Tibial nerve (tissue), 4 donors: ENCODE data around the gene PIEZO2. TPM values are rescaled to one million over a fixed set of nuclear protein-coding genes. Genes with fewer than 3 reads are reported as not detected.
"Not testable (repeated sequence)": the region's sequence is repeated elsewhere in the genome, so short reads cannot be mapped to it uniquely, and the experiment has no call there.

Experiments used
- DNase-seq, 2 donors: peaks; one replicate each; pipeline ENCODE4 v3.0.0-alpha.2; 2019; ENCODE audit warnings: low spot score in 2 of 2
- H3K27ac ChIP-seq, 4 donors: fragments of 200-600 bp; sonication (generic) in 3 of 4; one replicate each; pipeline ENCODE4 v1.5.1; 2017 to 2019; ENCODE audit warnings: mild to moderate bottlenecking in 1 of 4
- H3K27me3 ChIP-seq, 2 donors: fragments of 200-600 bp; sonication (generic) in 1 of 2; one replicate each; pipeline versions ENCODE4 v1.5.1 to v1.6.0; 2017 to 2019
- H3K36me3 ChIP-seq, 3 donors: fragments of 200-600 bp; sonication (generic); one replicate each; pipeline ENCODE4 v1.5.1; 2018 to 2019
- H3K4me1 ChIP-seq, 4 donors: fragments of 200-600 bp; sonication (generic) in 3 of 4; one replicate each; pipeline ENCODE4 v1.5.1; 2017 to 2019
- H3K4me3 ChIP-seq, 4 donors: fragments of 200-600 bp; sonication (generic) in 3 of 4; one replicate each; pipeline ENCODE4 v1.5.1; 2017 to 2019; ENCODE audit warnings: mild to moderate bottlenecking in 1 of 4, moderate library complexity in 1 of 4
- H3K9me3 ChIP-seq, 4 donors: fragments of 200-600 bp; sonication (generic) in 3 of 4; one replicate each; pipeline ENCODE4 v1.5.1; 2017 to 2019
- CTCF ChIP-seq, 5 experiments: fragments of 200-600 bp in 3 of 5; fragments of 450-650 bp in 2 of 5; sonication (generic) in 3 of 5; IDR thresholded peaks; one replicate each; pipeline ENCODE4 v1.5.1; 2016 to 2019; ENCODE audit warnings: antibody characterized with exemption in 5 of 5, mild to moderate bottlenecking in 3 of 5, moderate library complexity in 2 of 5
- EP300 ChIP-seq, 2 donors: sonication (generic); formaldehyde crosslinking; IDR thresholded peaks; one replicate each; pipeline ENCODE4 v1.6.1; 2017; ENCODE audit warnings: antibody characterized with exemption in 2 of 2, mild to moderate bottlenecking in 1 of 2
- POLR2A ChIP-seq, 2 donors: fragments of 450-650 bp; IDR thresholded peaks; one replicate each; pipeline ENCODE4 v1.6.1; 2017; ENCODE audit warnings: antibody characterized with exemption in 2 of 2, mild to moderate bottlenecking in 2 of 2, moderate library complexity in 2 of 2
- WGBS, 2 donors: methylation state at CpG; one replicate each; pipeline ENCODE4 v1.1.5; 2018; 5-methylcytosine and 5-hydroxymethylcytosine counted together
- total RNA-seq, 4 donors: library from RNA; depleted of rRNA; stranded (reverse); fragments of >200 nt; gene quantifications; one replicate each; pipeline ENCODE4 v1.1.0, GENCODE V29; 2016

The PIEZO2 gene
- total RNA-seq: 10 to 100 TPM; 17.0 to 27.7 (median 22.3) TPM

- DNase-seq: peak in 1 of 2 donors; percentile 31
- 10 to 11% methylated on average over 25 to 34 of the region's 62 CpGs for whole genome bisulfite sequencing, 2 donors
- peaks cover 0 to 27% of the 10 kb centered on the region in 2 donors for H3K27me3 ChIP-seq
These were observed at the start of gene PIEZO2 for GRCh38 chr18:11149441-11150270. TSS of gene PIEZO2 (minus strand) at chr18:11149569. CDS start at chr18:11148588, 981 bp downstream.

GRCh38 chr18:11183637-11184036, 34.3 kb upstream of the PIEZO2 start:
- Histone ChIP-seq H3K9me3 (no peaks in the 10 kb centered on the region), H3K27me3 (no peaks in the 10 kb centered on the region), H3K4me3 (no peak overlapping the region), H3K4me1 (peaks cover 0 to 11% (median 0%) of the 10 kb centered on the region in 4 donors), H3K27ac (no peak overlapping the region), H3K36me3 (no peaks in the 10 kb centered on the region)
- 78 to 82% methylated on average over 2 of the region's 2 CpGs for WGBS, 2 donors
- TF ChIP-seq CTCF (IDR thresholded peaks at IDR 0.05) (no peak), EP300 (IDR thresholded peaks at IDR 0.05) (no peak), POLR2A (IDR thresholded peaks at IDR 0.05) (no peak)
- DNase-seq: no peak

More at GRCh38 chr18:11149441-11150270, at the start of gene PIEZO2:
- Histone ChIP-seq H3K36me3 (no peaks in the 10 kb centered on the region), H3K4me3 (peak within 1 kb of the TSS; percentile 40 to 65 (median 52)), H3K27ac (peak within 1 kb of the TSS; percentile 11 to 76 (median 49)), H3K4me1 (peaks cover 0 to 44% (median 4%) of the 10 kb centered on the region in 4 donors), H3K9me3 (no peaks in the 10 kb centered on the region)
- TF ChIP-seq POLR2A (IDR thresholded peaks at IDR 0.05): peak; percentile 13 to 71
- peak in 1 of 5 experiments; percentile 14 for TF ChIP-seq CTCF (IDR thresholded peaks at IDR 0.05)
- TF ChIP-seq EP300 (IDR thresholded peaks at IDR 0.05): peak in 1 of 2 donors; percentile 68

GRCh38 chr18:11181629-11182028, 32.3 kb upstream of the PIEZO2 start:
- WGBS, 2 donors: 91 to 100% methylated on average over 1 of the region's 1 CpG

GRCh38 chr18:11179959-11180519, 30.7 kb upstream of the PIEZO2 start:
- DNase-seq: no peak
- H3K36me3 ChIP-seq: no peaks in the 10 kb centered on the region
- TF ChIP-seq CTCF (IDR thresholded peaks at IDR 0.05) (no peak), POLR2A (IDR thresholded peaks at IDR 0.05) (no peak), EP300 (IDR thresholded peaks at IDR 0.05) (no peak)
- H3K9me3 ChIP-seq: no peaks in the 10 kb centered on the region
- no peaks in the 10 kb centered on the region for H3K27me3 ChIP-seq
- H3K4me1 ChIP-seq: peaks cover 0 to 34% (median 0%) of the 10 kb centered on the region in 4 donors
- no peak overlapping the region for H3K4me3 ChIP-seq
- 62 to 65% methylated on average over 6 of the region's 6 CpGs for WGBS, 2 donors
- H3K27ac ChIP-seq: no peak overlapping the region

More at GRCh38 chr18:11181629-11182028, 32.3 kb upstream of the PIEZO2 start:
- not testable (repeated sequence) for H3K27ac ChIP-seq, H3K4me3 ChIP-seq, DNase-seq, H3K36me3 ChIP-seq, H3K27me3 ChIP-seq, H3K9me3 ChIP-seq
- peaks cover 0 to 24% (median 0%) of the 10 kb centered on the region in 4 donors for H3K4me1 ChIP-seq

- peak overlapping the region in 2 of 4 donors; percentile 64 for H3K27ac ChIP-seq
- DNase-seq: peak; percentile 64 to 78
These were observed 29.7 kb upstream of the PIEZO2 start for GRCh38 chr18:11178951-11179549.

More at GRCh38 chr18:11178951-11179549, 29.7 kb upstream of the PIEZO2 start:
- no peaks in the 10 kb centered on the region for H3K9me3 ChIP-seq
- H3K27me3 ChIP-seq: no peaks in the 10 kb centered on the region
- whole genome bisulfite sequencing, 2 donors: 52 to 71% methylated on average over 10 to 14 of the region's 14 CpGs
- no peak overlapping the region for H3K4me3 ChIP-seq
- no peak for TF ChIP-seq POLR2A (IDR thresholded peaks at IDR 0.05)
- peak in 1 of 2 donors; percentile 84 for TF ChIP-seq EP300 (IDR thresholded peaks at IDR 0.05)
- H3K36me3 ChIP-seq: no peaks in the 10 kb centered on the region
- peaks cover 0 to 35% (median 0%) of the 10 kb centered on the region in 4 donors for H3K4me1 ChIP-seq
